BJ (cell line): ENCODE measurements around the gene BACE2. TPM values are rescaled to one million over a fixed set of nuclear protein-coding genes. Genes with fewer than 3 reads are reported as not detected.

Experiments
- CTCF ChIA-PET: fragments of 350-600 bp; formaldehyde crosslinking; extraction: SDS; loops from one replicate; lab custom pipeline; 2021; ENCODE audit warnings: antibody characterized with exemption, inconsistent platforms; lab: Yijun Ruan, JAX
- POLR2A ChIA-PET: fragments of 300-600 bp; sonication (Branson Sonifier 250); formaldehyde crosslinking; extraction: SDS; loops from one replicate; lab custom pipeline; 2021; ENCODE audit warnings: antibody characterized with exemption; lab: Charles Lee
- DNase-seq: peaks from one replicate; pipeline ENCODE4 v3.0.0-alpha.2; 2011; ENCODE audit warnings: low read depth
- H3K27me3 ChIP-seq: 2 replicates; pipeline ENCODE4 v1.6.0; 2011; ENCODE audit warnings: low read length; ENCODE audit not compliant: control insufficient read depth, insufficient read depth
- H3K36me3 ChIP-seq: 2 replicates; pipeline ENCODE4 v1.5.1; 2011; ENCODE audit warnings: low read length; ENCODE audit not compliant: control insufficient read depth, insufficient read depth
- H3K4me3 ChIP-seq: 2 replicates; pipeline ENCODE4 v1.5.1; 2011; ENCODE audit warnings: low read depth, mild to moderate bottlenecking, control low read depth, low read length
- CTCF ChIP-seq: IDR thresholded peaks from 2 replicates; pipeline ENCODE4 v1.5.1; 2011; ENCODE audit warnings: low read depth, mild to moderate bottlenecking, control low read depth, inconsistent platforms, low read length, moderate library complexity; ENCODE audit not compliant: insufficient read depth
- polyA plus RNA-seq: library from polyadenylated mRNA; depleted of rRNA; stranded (reverse); fragments of >200 nt; gene quantifications from 2 replicates; pipeline ENCODE4 v1.2.3, GENCODE V29; 2011

The BACE2 gene
- polyA plus RNA-seq, 1 experiment: 38.5 TPM

DNA sequence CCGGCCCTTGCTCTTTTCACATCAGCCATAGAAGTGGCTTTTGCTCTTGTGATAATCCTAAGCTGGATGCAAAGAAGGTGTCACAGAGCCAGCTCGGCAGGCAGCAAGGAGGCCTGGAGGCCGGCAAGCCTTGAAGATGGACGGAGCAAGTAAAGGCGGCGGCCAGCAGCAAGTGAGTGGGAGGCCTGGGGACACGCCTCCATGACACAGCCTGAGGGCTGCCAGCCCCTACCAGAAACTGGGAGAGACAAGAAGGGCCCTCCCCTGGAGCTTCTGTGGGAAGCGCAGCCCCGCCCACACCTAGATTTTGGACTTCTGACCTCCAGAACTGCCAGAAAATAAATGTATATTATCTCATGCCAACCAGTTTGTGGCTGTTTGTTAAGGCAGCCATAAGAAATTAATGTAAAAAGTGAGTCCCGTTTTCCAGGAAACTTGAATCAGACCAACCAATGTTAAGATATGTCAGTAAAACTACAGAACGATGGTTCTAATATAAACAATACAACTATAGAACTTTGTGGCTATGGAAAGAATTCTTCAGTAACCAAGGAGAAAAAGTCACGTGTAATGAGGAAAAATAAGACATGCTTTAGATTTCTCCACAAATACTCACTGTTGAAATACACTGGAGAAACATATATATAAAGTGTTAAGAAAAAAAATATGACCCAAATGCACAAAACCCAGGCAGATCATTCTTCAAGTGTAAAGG is 49.9 kb downstream of the BACE2 start:
- no peaks in the 10 kb centered on the region for H3K36me3 ChIP-seq
- ChIA-PET CTCF (interaction anchor here (0.8 kb wide), 1 partner anchor 13 kb away, joined by 3 read pairs; no protein-coding TSS in a partner anchor), POLR2A (no interaction called here)
- no peak overlapping the region for H3K4me3 ChIP-seq
- H3K27me3 ChIP-seq: no peaks in the 10 kb centered on the region
- DNase-seq: no peak
- TF ChIP-seq CTCF: no peak

DNA sequence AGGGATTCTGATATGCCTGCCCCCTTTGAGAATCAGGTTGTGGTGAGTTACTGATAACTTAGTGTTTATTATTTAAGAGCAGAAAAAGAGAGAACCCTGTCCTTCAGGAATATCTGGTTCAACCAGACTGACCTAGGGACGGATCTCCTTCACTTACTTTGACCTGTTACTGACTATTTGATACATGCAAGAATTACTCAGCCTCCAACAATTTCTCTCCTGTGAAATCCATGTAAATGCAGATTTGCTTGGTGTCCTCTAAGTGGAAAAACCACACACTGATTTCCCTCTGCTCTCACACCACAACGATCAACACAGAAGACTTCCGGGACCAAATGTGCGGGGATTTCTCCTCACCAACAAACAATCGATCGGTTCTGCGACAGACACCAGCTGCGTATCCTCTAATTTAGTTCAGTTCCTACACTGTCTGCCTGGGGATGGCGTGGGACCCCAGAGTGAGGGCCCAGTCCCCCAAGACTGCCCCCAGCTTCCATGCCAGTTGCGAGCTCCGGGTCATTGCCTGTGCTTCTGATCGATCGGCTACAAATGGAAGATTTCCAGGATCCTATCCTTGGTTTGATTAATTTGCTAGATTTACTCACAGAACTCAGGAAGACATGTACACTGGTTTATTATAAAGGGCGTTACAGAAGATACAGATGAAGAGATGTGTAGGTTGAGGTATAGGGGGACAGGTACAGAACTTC is 51.7 kb downstream of the BACE2 start:
- ChIA-PET POLR2A (no interaction called here), CTCF (interaction anchor here (1.0 kb wide), 1 partner anchor 10 kb away, joined by 4 read pairs; no protein-coding TSS in a partner anchor)
- no peaks in the 10 kb centered on the region for H3K36me3 ChIP-seq
- no peak overlapping the region for H3K4me3 ChIP-seq
- DNase-seq: no peak
- H3K27me3 ChIP-seq: no peaks in the 10 kb centered on the region
- TF ChIP-seq CTCF: no peak

GRCh38 chr21:41220208-41220733 is 52.3 kb downstream of the BACE2 start:
- ChIA-PET CTCF (interaction anchor here (1.0 to 1.6 kb wide), 2 partner anchors 10 to 63 kb away, joined by 4 read pairs; no protein-coding TSS in a partner anchor), POLR2A (no interaction called here)
- TF ChIP-seq CTCF: no peak
- no peak for DNase-seq
- Histone ChIP-seq H3K36me3 (no peaks in the 10 kb centered on the region), H3K27me3 (no peaks in the 10 kb centered on the region), H3K4me3 (no peak overlapping the region)

DNA sequence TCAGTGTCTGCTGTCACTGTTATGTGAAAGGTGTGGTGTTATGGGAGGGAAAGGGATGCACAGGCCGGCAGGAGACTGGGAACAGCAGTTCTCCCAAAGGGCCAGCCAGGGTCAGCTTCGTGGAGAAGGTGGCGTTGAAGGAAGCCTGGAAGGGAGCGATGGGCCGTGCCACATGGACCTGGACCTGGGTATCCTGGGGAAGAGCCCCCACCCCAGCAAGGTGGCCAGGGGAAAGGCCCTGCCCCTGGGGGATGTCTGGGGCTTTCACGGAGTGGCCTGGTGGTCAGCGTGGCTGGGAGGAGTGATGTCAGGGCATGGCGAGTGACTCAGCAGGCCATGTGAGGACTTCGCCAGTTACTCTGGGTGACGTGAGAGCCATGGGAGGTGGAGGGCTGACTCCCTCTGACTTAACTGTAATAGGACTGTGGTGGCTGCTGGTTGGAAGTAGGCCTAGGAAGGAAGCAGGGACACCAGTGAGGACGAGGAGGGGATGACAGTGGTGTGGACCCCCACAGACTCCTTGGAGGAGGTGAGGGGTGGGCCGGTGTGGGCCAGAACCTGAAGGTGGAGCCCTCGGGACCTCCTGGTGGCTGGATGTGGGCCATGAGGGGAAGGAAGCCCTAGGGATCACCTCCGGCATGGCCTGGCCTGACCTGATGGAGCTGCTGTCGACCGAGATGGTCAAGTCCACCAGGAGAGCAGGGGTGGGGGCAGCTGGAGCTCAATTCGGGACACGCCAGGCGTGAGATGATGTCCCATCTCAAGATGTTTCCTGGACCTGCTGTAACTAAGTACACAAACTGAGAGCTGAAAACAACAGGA is 54.5 kb downstream of the BACE2 start:
- DNase-seq: no peak
- ChIA-PET CTCF (no interaction called here), POLR2A (no interaction called here)
- Histone ChIP-seq H3K27me3 (no peaks in the 10 kb centered on the region), H3K4me3 (no peak overlapping the region), H3K36me3 (no peaks in the 10 kb centered on the region; the same call in 1 of the 2 replicates)
- no peak for TF ChIP-seq CTCF
